HepG2 (cell line): Measurements from ENCODE around the gene MYL3. TPM values are rescaled to one million over a fixed set of nuclear protein-coding genes. Genes with fewer than 3 reads are reported as not detected.
A peak's percentile ranks its signal among the peaks of the same experiment; 100 is the strongest.

ENCODE experiments used
- ATAC-seq: fragments of 200-7000 bp; cut with Tn5 transposase; 3 replicates; pipeline ENCODE4 v1.9.1; 2020; ENCODE audit warnings: mild to moderate bottlenecking, moderate library complexity
- BruUV-seq: library from RNA; stranded (reverse); fragments of 400-500 nt; replicated peaks from 2 replicates; lab custom pipeline; 2021; lab: Mats Ljungman, UMichigan
- CTCF ChIA-PET: fragments of 300-600 bp; formaldehyde crosslinking; extraction: SDS; loops from one replicate; lab custom pipeline; 2021; ENCODE audit warnings: low total read pairs, inconsistent platforms, low intra/inter-chr PET ratio; lab: Yijun Ruan, JAX
- POLR2A ChIA-PET: fragments of 350-600 bp; sonication (Branson Sonifier 250); formaldehyde crosslinking; loops from one replicate; lab custom pipeline; 2020; ENCODE audit warnings: antibody characterized with exemption, inconsistent platforms; lab: Yijun Ruan, JAX
- DNase-seq: peaks from one replicate; pipeline ENCODE4 v3.0.0-alpha.2; 2015; ENCODE audit warnings: low spot score
- FAIRE-seq: peaks from 3 replicates; lab custom pipeline; 2011; peaks lifted over from hg19 to GRCh38; lab: Jason Lieb, UNC
- H2AFZ ChIP-seq: one replicate; pipeline ENCODE4 v1.6.1; 2011; ENCODE audit warnings: low read length, inconsistent platforms
- H3K27ac ChIP-seq: fragments of 300-600 bp; 3 replicates; pipeline ENCODE4 v1.8.0; 2011; ENCODE audit warnings: mixed run types, mild to moderate bottlenecking, mixed read lengths, low read length, inconsistent platforms; ENCODE audit not compliant: insufficient read depth; ENCODE audit errors: extremely low read length
- H3K27me3 ChIP-seq, 2 experiments: fragments of 200-600 bp in 1 of 2; 2 replicates in 1 of 2; 3 replicates in 1 of 2; pipeline versions ENCODE4 v1.6.0 to v1.8.0; 2011; ENCODE audit warnings: low read length in 2 of 2, mild to moderate bottlenecking in 2 of 2, moderate library complexity in 2 of 2, inconsistent platforms in 1 of 2; ENCODE audit not compliant: insufficient read depth in 2 of 2, control insufficient read depth in 1 of 2
- H3K36me3 ChIP-seq, 2 experiments: fragments of 200-600 bp in 1 of 2; replicated peaks in 1 of 2; 2 replicates in 1 of 2; 3 replicates in 1 of 2; pipeline versions ENCODE4 v1.5.1 to v1.8.0; 2011; ENCODE audit warnings: low read length in 2 of 2, inconsistent platforms in 1 of 2; ENCODE audit not compliant: insufficient read depth in 2 of 2, control insufficient read depth in 1 of 2
- H3K4me1 ChIP-seq: 2 replicates; pipeline ENCODE4 v1.5.1; 2012; ENCODE audit warnings: low read length, inconsistent platforms; ENCODE audit not compliant: insufficient read depth
- H3K4me2 ChIP-seq: 2 replicates; pipeline ENCODE4 v1.6.0; 2011; ENCODE audit warnings: low read depth, low read length, inconsistent platforms
- H3K4me3 ChIP-seq, 3 experiments: fragments of 200-600 bp in 1 of 3; sonication (generic), shearing (Covaris generic) in 1 of 3; replicated peaks in 1 of 3; 2 replicates each; pipeline ENCODE4 v1.5.1; 2011 to 2016; ENCODE audit warnings: low read length in 3 of 3, inconsistent platforms in 2 of 3, low read depth in 2 of 3, mild to moderate bottlenecking in 2 of 3, control low read depth in 1 of 3, mixed read lengths in 1 of 3; ENCODE audit not compliant: insufficient read depth in 1 of 3
- H3K79me2 ChIP-seq: one replicate; pipeline ENCODE4 v1.6.1; 2011; ENCODE audit warnings: low read length, inconsistent platforms; ENCODE audit not compliant: insufficient read depth
- H3K9ac ChIP-seq: 2 replicates; pipeline ENCODE4 v1.6.0; 2011; ENCODE audit warnings: mild to moderate bottlenecking, low read depth, low read length, inconsistent platforms; ENCODE audit not compliant: insufficient read depth
- H3K9me3 ChIP-seq: 2 replicates; pipeline ENCODE4 v1.5.1; 2012; ENCODE audit warnings: mild to moderate bottlenecking, low read length
- H4K20me1 ChIP-seq: 2 replicates; pipeline ENCODE4 v1.6.0; 2011; ENCODE audit warnings: inconsistent platforms, mild to moderate bottlenecking, low read length, moderate library complexity; ENCODE audit not compliant: insufficient read depth
- ATF7 ChIP-seq, 2 experiments: fragments of 450-650 bp in 1 of 2; sonication (generic) in 1 of 2; formaldehyde crosslinking in 1 of 2; IDR thresholded peaks; 2 replicates each; pipeline versions ENCODE4 v1.4.0 to v1.6.1; 2016 to 2020; ENCODE audit warnings: antibody characterized with exemption in 1 of 2, mild to moderate bottlenecking in 1 of 2, missing genetic modification reagents in 1 of 2
- ATRX ChIP-seq: sonication (generic); formaldehyde crosslinking; IDR thresholded peaks from 2 replicates; pipeline ENCODE4 v1.4.0; 2020; ENCODE audit warnings: missing genetic modification reagents, borderline replicate concordance
- CAMTA2 ChIP-seq: sonication (generic); formaldehyde crosslinking; IDR thresholded peaks from 2 replicates; pipeline ENCODE4 v1.4.0; 2020; ENCODE audit warnings: mild to moderate bottlenecking, missing genetic modification reagents, borderline replicate concordance
- NFIC ChIP-seq: IDR thresholded peaks from 2 replicates; pipeline ENCODE4 v1.6.1; 2012; ENCODE audit warnings: mild to moderate bottlenecking, low read length, inconsistent platforms
- NR0B2 ChIP-seq: sonication (generic); formaldehyde crosslinking; IDR thresholded peaks from 2 replicates; pipeline ENCODE4 v1.4.0; 2020; ENCODE audit warnings: mild to moderate bottlenecking, missing genetic modification reagents
- RAD21 ChIP-seq: fragments of 450-650 bp; formaldehyde crosslinking; IDR thresholded peaks from 2 replicates; pipeline ENCODE4 v1.5.0; 2020; ENCODE audit warnings: mild to moderate bottlenecking
- STAG1 ChIP-seq: sonication (generic); formaldehyde crosslinking; IDR thresholded peaks from 2 replicates; pipeline ENCODE4 v1.4.0; 2020; ENCODE audit warnings: missing genetic modification reagents
- ZFX ChIP-seq: sonication (generic); formaldehyde crosslinking; IDR thresholded peaks from 2 replicates; pipeline ENCODE4 v1.4.0; 2020; ENCODE audit warnings: mild to moderate bottlenecking, low read depth, missing genetic modification reagents, moderate library complexity
- ZNF230 ChIP-seq: sonication (generic); formaldehyde crosslinking; IDR thresholded peaks from 2 replicates; pipeline ENCODE4 v1.4.0; 2020; ENCODE audit warnings: mild to moderate bottlenecking, missing genetic modification reagents
- ZNF329 ChIP-seq: sonication (generic); formaldehyde crosslinking; IDR thresholded peaks from 2 replicates; pipeline ENCODE4 v1.9.0; 2021; ENCODE audit warnings: low read depth, mild to moderate bottlenecking, missing genetic modification reagents
- ZNF33A ChIP-seq: sonication (generic); formaldehyde crosslinking; IDR thresholded peaks from 2 replicates; pipeline ENCODE4 v1.5.1; 2020; ENCODE audit warnings: missing genetic modification reagents, mild to moderate bottlenecking, moderate library complexity, borderline replicate concordance
- ZNF484 ChIP-seq: sonication (generic); formaldehyde crosslinking; IDR thresholded peaks from 2 replicates; pipeline ENCODE4 v1.5.1; 2020; ENCODE audit warnings: mild to moderate bottlenecking, low read depth, missing genetic modification reagents, borderline replicate concordance
- ZNF7 ChIP-seq: IDR thresholded peaks from 2 replicates; pipeline ENCODE4 v1.6.1; 2016; ENCODE audit warnings: missing biosample characterization, missing genetic modification reagents
- WGBS: methylation state at CpG from one replicate; pipeline ENCODE4 v1.1.6; 2017; ENCODE audit warnings: low lambda C conversion rate; 5-methylcytosine and 5-hydroxymethylcytosine counted together
- in situ Hi-C: cut with HindIII; loops from 2 replicates; pipeline ENCODE4 v1.10.0; 2017; ENCODE audit warnings: low pct_unique_long_range_greater_than_20kb; ENCODE audit not compliant: extremely low pct_ligation_motif_present
- intact Hi-C: fragments of 100-400 bp; cut with micrococcal nuclease; formaldehyde crosslinking; loops from one replicate; pipeline ENCODE4 v1.10.0; 2022; ENCODE audit not compliant: unreplicated experiment
- polyA plus RNA-seq, 8 experiments: library from polyadenylated mRNA; depleted of rRNA in 3 of 8; stranded (reverse) in 7 of 8; unstranded in 1 of 8; fragments of >200 nt; fragmentation: Illumina TruSeq in 4 of 8; extraction: Trizol in 4 of 8; gene quantifications; 2 replicates each; pipeline versions ENCODE4 v1.2.1 to v1.2.3, GENCODE V29; 2011 to 2016; ENCODE audit warnings: low read depth in 4 of 8, missing spikeins in 1 of 8, mixed read lengths in 1 of 8; ENCODE audit not compliant: insufficient read depth in 1 of 8
- total RNA-seq, 5 experiments: library from RNA; depleted of rRNA; stranded (reverse); fragments of >200 nt; fragmentation: Illumina TruSeq; extraction: Trizol; gene quantifications; 2 replicates each; pipeline ENCODE4 v1.2.3, GENCODE V29; 2016; ENCODE audit warnings: low read depth in 1 of 5
- TF ChIP-seq, protein P1 (sequence below): sonication (generic); formaldehyde crosslinking; IDR thresholded peaks from 2 replicates; pipeline ENCODE4 v1.9.0; 2022; ENCODE audit warnings: missing genetic modification reagents, mild to moderate bottlenecking, borderline replicate concordance

The MYL3 gene
- total and polyA plus RNA-seq, 2 of the 13 experiments (the other 11 are each of a cell fraction or from before 2014, with no cell fraction given): not detected

DNA sequence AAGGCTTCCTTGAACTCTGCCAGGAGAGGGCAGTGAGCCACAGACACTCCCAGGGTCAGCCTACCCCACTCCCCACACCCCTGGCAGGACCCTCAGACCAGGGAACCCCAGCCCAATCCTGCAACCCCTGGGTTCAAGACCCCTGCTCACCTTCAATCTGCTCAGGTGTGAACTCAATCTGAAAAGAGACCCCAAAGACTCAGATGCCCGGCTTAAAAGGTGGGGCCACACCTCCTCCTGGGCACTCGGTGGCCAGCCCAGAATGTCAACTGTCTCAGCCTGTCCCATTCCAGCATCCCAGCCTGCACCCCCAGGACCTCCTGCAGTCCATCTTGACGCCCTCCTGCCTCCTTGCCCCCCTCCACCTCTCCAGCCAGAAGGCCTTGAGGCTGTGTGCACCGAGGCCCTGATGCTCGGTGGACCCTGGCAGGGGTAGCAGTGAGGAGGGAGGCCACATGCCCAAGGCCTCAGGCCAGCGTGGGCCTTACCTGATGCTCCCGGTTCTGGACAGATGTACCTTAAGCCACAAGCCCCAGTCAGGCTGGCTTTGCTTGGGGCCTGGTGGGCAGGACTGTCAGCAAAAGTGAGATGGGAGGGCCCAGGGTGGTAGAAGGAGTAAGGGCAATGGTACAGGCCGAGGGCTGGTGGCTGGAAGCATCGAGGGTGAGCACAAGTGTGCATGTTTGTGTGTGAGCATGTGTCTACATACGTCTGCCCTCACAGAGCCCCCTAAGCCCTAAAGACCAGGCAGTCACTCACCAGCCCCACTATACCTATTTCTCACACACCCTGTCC lies 2.2 kb downstream of the MYL3 start:
- H3K4me2 ChIP-seq: peak overlapping the region; percentile 19; the same call in 1 of the 2 replicates
- in situ Hi-C loops: no loop called here
- no peak; the same call in 2 of the 3 replicates for ATAC-seq
- TF ChIP-seq ZNF329 (no peak), ZFX (CRISPR knock-in tag) (peak; percentile 12; the same call in 1 of the 2 replicates), ATRX (CRISPR knock-in tag) (no peak), ZNF7 (CRISPR knock-in tag) (no peak)
- TF ChIP-seq, all 625 proteins: peak for 1
- FAIRE-seq: no peak
- no peak for DNase-seq
- H3K9ac ChIP-seq: no peak overlapping the region
- no peaks in the 10 kb centered on the region for H4K20me1 ChIP-seq
- no peak overlapping the region for H3K27ac ChIP-seq
- no peaks in the 10 kb centered on the region for H3K9me3 ChIP-seq
- intact Hi-C loops: loop anchor here (2.0 kb wide), 1 partner anchor 32 kb away; no protein-coding TSS in a partner anchor
- no peaks in the 10 kb centered on the region for H3K79me2 ChIP-seq
- H3K27me3 ChIP-seq: peaks cover 5 to 17% of the 10 kb centered on the region in 2 experiments; a peak in 3 of 5 replicates
- H2AFZ ChIP-seq: no peak overlapping the region
- H3K4me3 ChIP-seq: no peak overlapping the region
- H3K36me3 ChIP-seq: no peaks in the 10 kb centered on the region
- ChIA-PET POLR2A (no interaction called here), CTCF (no interaction called here)
- BruUV-seq: no TSS peak
- WGBS: 50% methylated on average over 4 of the region's 10 CpGs
- H3K4me1 ChIP-seq: peaks cover 27% of the 10 kb centered on the region

DNA sequence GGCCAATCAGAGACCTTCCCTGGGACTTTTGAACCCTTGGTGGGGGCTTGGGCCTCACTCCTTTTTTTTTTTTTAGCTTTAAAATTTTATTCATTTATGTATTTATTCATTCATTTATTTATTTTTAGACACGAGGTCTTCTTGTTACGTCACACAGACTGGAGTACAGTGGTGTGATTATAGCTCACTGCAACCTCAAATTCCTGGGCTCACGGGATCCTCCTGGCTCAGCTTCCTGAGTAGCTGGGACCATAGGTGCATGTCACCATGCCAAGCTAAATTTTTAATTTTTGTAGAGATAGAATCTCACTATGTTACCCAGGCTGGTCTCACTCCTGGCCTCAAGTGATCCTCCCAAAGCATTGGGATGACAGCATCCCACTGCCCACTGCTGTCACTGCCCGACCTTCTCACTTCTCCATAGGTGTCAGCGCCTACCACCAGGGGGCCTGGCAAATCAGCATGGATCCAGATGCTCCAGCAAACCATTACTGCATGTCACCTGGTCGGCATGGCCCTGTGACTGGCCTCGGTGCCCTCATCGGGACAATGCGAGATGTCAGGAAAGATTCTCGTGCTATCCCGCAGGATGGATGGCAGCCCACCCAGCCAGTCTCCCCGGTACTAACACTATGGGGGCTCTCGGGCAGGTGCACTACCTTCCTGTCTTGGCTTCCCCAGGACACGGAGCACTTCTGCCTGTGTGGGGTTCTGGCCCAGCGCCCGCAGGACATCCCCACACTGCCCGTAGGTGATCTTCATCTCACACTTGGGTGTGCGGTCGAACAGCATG lies 3.0 kb downstream of the MYL3 start:
- no peaks in the 10 kb centered on the region for H3K79me2 ChIP-seq
- no peaks in the 10 kb centered on the region for H3K36me3 ChIP-seq
- no TSS peak for BruUV-seq
- 33% methylated on average over 8 of the region's 19 CpGs for WGBS
- ATAC-seq (peak; percentile 85), FAIRE-seq (no peak), DNase-seq (peak; percentile 44)
- ChIA-PET POLR2A (no interaction called here), CTCF (no interaction called here)
- no peak overlapping the region for H3K4me3 ChIP-seq
- no peak overlapping the region for H2AFZ ChIP-seq
- peaks cover 27% of the 10 kb centered on the region for H3K4me1 ChIP-seq
- intact Hi-C loops (loop anchor here (2.0 kb wide), 1 partner anchor 33 kb away; no protein-coding TSS in a partner anchor), in situ Hi-C loops (no loop called here)
- H3K4me2 ChIP-seq: no peak overlapping the region
- no peak overlapping the region for H3K27ac ChIP-seq
- peaks cover 5 to 17% of the 10 kb centered on the region in 2 experiments; a peak in 3 of 5 replicates for H3K27me3 ChIP-seq
- H3K9ac ChIP-seq: no peak overlapping the region
- H3K9me3 ChIP-seq: no peaks in the 10 kb centered on the region
- no peaks in the 10 kb centered on the region for H4K20me1 ChIP-seq
- TF ChIP-seq ZNF230 (no peak), STAG1 (CRISPR knock-in tag) (peak; percentile 57), ATF7 (IDR thresholded peaks at IDR 0.05) (no peak), ATF7 (CRISPR knock-in tag; IDR thresholded peaks at IDR 0.05) (no peak), ZNF33A (no peak), NR0B2 (CRISPR knock-in tag) (no peak), RAD21 (CRISPR knock-in tag) (peak; percentile 42; the same call in 1 of the 2 replicates), ZNF484 (CRISPR knock-in tag) (no peak), NFIC (no peak), CAMTA2 (CRISPR knock-in tag) (no peak)
- TF ChIP-seq, protein P1, sequence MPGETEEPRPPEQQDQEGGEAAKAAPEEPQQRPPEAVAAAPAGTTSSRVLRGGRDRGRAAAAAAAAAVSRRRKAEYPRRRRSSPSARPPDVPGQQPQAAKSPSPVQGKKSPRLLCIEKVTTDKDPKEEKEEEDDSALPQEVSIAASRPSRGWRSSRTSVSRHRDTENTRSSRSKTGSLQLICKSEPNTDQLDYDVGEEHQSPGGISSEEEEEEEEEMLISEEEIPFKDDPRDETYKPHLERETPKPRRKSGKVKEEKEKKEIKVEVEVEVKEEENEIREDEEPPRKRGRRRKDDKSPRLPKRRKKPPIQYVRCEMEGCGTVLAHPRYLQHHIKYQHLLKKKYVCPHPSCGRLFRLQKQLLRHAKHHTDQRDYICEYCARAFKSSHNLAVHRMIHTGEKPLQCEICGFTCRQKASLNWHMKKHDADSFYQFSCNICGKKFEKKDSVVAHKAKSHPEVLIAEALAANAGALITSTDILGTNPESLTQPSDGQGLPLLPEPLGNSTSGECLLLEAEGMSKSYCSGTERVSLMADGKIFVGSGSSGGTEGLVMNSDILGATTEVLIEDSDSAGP (CRISPR knock-in tag): 0 out of 2 replicates have a peak, but pooled peaks have one; percentile 38
